Rectal smooth muscle tissue (tissue), 1 donor: Measurements from ENCODE around the gene SERTAD1.

Experiments
- H3K27ac ChIP-seq: one replicate; pipeline ENCODE4 v1.7.0; 2013; ENCODE audit warnings: low read depth, low read length, inconsistent platforms
- H3K27me3 ChIP-seq: one replicate; pipeline ENCODE4 v1.7.0; 2013; ENCODE audit warnings: low read length; ENCODE audit not compliant: control insufficient read depth, insufficient read depth
- H3K36me3 ChIP-seq: one replicate; pipeline ENCODE4 v1.7.0; 2013; ENCODE audit warnings: low read length; ENCODE audit not compliant: control insufficient read depth, insufficient read depth
- H3K4me1 ChIP-seq: one replicate; pipeline ENCODE4 v1.7.0; 2013; ENCODE audit warnings: low read length; ENCODE audit not compliant: control insufficient read depth, insufficient read depth
- H3K4me3 ChIP-seq: one replicate; pipeline ENCODE4 v1.7.0; 2013; ENCODE audit warnings: low read length
- H3K9ac ChIP-seq: one replicate; pipeline ENCODE4 v1.7.0; 2013; ENCODE audit warnings: low read length

Gene SERTAD1

GRCh38 chr19:40398417-40399131 lies 27.2 kb downstream of the SERTAD1 start:
- no peak overlapping the region for H3K4me3 ChIP-seq

GRCh38 chr19:40397568-40397906 lies 28.3 kb downstream of the SERTAD1 start:
- Histone ChIP-seq H3K4me1 (no peaks in the 10 kb centered on the region), H3K9ac (no peak overlapping the region), H3K27me3 (no peaks in the 10 kb centered on the region), H3K4me3 (no peak overlapping the region), H3K36me3 (no peaks in the 10 kb centered on the region), H3K27ac (no peak overlapping the region)

More at GRCh38 chr19:40398417-40399131, 27.2 kb downstream of the SERTAD1 start:
- H3K4me1 ChIP-seq: peaks cover 3% of the 10 kb centered on the region
- no peaks in the 10 kb centered on the region for H3K27me3 ChIP-seq
- no peak overlapping the region for H3K27ac ChIP-seq
- no peak overlapping the region for H3K9ac ChIP-seq
- H3K36me3 ChIP-seq: no peaks in the 10 kb centered on the region

- H3K27me3 ChIP-seq: no peaks in the 10 kb centered on the region
- H3K4me3 ChIP-seq: no peak overlapping the region
- H3K9ac ChIP-seq: no peak overlapping the region
- no peak overlapping the region for H3K27ac ChIP-seq
- H3K36me3 ChIP-seq: no peaks in the 10 kb centered on the region
- H3K4me1 ChIP-seq: no peaks in the 10 kb centered on the region
These were observed 28.8 kb downstream of the SERTAD1 start for GRCh38 chr19:40396886-40397567.

- no peak overlapping the region for H3K27ac ChIP-seq
- no peaks in the 10 kb centered on the region for H3K27me3 ChIP-seq
- H3K36me3 ChIP-seq: no peaks in the 10 kb centered on the region
- H3K9ac ChIP-seq: no peak overlapping the region
- H3K4me3 ChIP-seq: no peak overlapping the region
- no peaks in the 10 kb centered on the region for H3K4me1 ChIP-seq
These were observed 29.8 kb downstream of the SERTAD1 start for GRCh38 chr19:40395956-40396355.

- Histone ChIP-seq H3K4me1 (no peaks in the 10 kb centered on the region), H3K27ac (no peak overlapping the region), H3K4me3 (no peak overlapping the region), H3K36me3 (no peaks in the 10 kb centered on the region), H3K27me3 (no peaks in the 10 kb centered on the region), H3K9ac (no peak overlapping the region)
These were observed 31.0 kb downstream of the SERTAD1 start for GRCh38 chr19:40394816-40395210.

GRCh38 chr19:40393894-40394815 lies 31.6 kb downstream of the SERTAD1 start:
- Histone ChIP-seq H3K27me3 (no peaks in the 10 kb centered on the region), H3K4me1 (no peaks in the 10 kb centered on the region), H3K36me3 (no peaks in the 10 kb centered on the region), H3K9ac (no peak overlapping the region), H3K27ac (no peak overlapping the region), H3K4me3 (no peak overlapping the region)

GRCh38 chr19:40392894-40393517 lies 32.8 kb downstream of the SERTAD1 start:
- Histone ChIP-seq H3K4me3 (no peak overlapping the region), H3K4me1 (no peaks in the 10 kb centered on the region), H3K27ac (no peak overlapping the region), H3K9ac (no peak overlapping the region), H3K36me3 (no peaks in the 10 kb centered on the region), H3K27me3 (no peaks in the 10 kb centered on the region)

- Histone ChIP-seq H3K4me3 (no peak overlapping the region), H3K27me3 (no peaks in the 10 kb centered on the region), H3K4me1 (no peaks in the 10 kb centered on the region), H3K27ac (no peak overlapping the region), H3K9ac (no peak overlapping the region), H3K36me3 (no peaks in the 10 kb centered on the region)
These were observed 33.7 kb downstream of the SERTAD1 start for GRCh38 chr19:40392123-40392522.

GRCh38 chr19:40390084-40390742 lies 35.6 kb downstream of the SERTAD1 start, which contains the start of gene HIPK4:
Gene HIPK4 (minus strand): TSS chr19:40390181. CDS start chr19:40389902, 279 bp downstream.
- H3K27ac ChIP-seq: no peak within 1 kb of the TSS
- H3K36me3 ChIP-seq: no peaks in the 10 kb centered on the region
- H3K9ac ChIP-seq: no peak within 1 kb of the TSS
- no peak within 1 kb of the TSS for H3K4me3 ChIP-seq
- H3K27me3 ChIP-seq: no peaks in the 10 kb centered on the region
- H3K4me1 ChIP-seq: no peaks in the 10 kb centered on the region

- H3K27ac ChIP-seq: no peak overlapping the region
- H3K4me3 ChIP-seq: no peak overlapping the region
- H3K4me1 ChIP-seq: no peaks in the 10 kb centered on the region
- H3K9ac ChIP-seq: no peak overlapping the region
- no peaks in the 10 kb centered on the region for H3K27me3 ChIP-seq
- H3K36me3 ChIP-seq: no peaks in the 10 kb centered on the region
These were observed 36.2 kb downstream of the SERTAD1 start for GRCh38 chr19:40389404-40390083.

GRCh38 chr19:40388481-40388880 lies 37.3 kb downstream of the SERTAD1 start:
- no peaks in the 10 kb centered on the region for H3K4me1 ChIP-seq
- H3K36me3 ChIP-seq: no peaks in the 10 kb centered on the region
- no peak overlapping the region for H3K9ac ChIP-seq
- no peaks in the 10 kb centered on the region for H3K27me3 ChIP-seq
- no peak overlapping the region for H3K27ac ChIP-seq
- H3K4me3 ChIP-seq: no peak overlapping the region
